HG02759 (cell line): ENCODE measurements around the gene MAD1L1.

Source experiments
- ATAC-seq: cut with Tn5 transposase; IDR thresholded peaks from one replicate; pipeline ENCODE4 v1.9.1; 2021; ENCODE audit warnings: mild to moderate bottlenecking, moderate library complexity; ENCODE audit not compliant: unreplicated experiment

Gene MAD1L1

GRCh38 chr7:2142386-2142785, 90.4 kb downstream of the MAD1L1 start:
- no peak for ATAC-seq

- ATAC-seq, result no peak
These were observed 91.1 kb downstream of the MAD1L1 start for GRCh38 chr7:2141651-2142050.

DNA sequence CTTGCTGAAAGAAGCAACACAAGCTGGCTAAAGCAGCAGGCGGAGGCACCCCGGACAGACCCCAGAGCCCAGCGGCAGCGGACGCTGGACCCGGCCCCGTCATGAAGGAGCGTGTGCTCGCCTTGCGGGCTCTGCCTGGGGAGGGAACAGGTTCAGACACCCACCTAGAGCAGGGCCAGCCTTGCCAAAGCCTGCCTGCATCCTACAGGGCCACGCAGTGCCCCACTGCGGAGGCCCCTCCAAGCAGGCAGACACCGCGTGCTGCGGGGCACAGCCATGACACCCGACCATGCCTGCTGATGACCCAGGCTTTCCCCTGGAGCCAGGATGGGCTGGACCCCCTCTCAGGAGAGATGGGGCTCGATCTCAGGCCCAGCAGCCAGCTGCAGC, 91.7 kb downstream of the MAD1L1 start:
- no peak for ATAC-seq

DNA sequence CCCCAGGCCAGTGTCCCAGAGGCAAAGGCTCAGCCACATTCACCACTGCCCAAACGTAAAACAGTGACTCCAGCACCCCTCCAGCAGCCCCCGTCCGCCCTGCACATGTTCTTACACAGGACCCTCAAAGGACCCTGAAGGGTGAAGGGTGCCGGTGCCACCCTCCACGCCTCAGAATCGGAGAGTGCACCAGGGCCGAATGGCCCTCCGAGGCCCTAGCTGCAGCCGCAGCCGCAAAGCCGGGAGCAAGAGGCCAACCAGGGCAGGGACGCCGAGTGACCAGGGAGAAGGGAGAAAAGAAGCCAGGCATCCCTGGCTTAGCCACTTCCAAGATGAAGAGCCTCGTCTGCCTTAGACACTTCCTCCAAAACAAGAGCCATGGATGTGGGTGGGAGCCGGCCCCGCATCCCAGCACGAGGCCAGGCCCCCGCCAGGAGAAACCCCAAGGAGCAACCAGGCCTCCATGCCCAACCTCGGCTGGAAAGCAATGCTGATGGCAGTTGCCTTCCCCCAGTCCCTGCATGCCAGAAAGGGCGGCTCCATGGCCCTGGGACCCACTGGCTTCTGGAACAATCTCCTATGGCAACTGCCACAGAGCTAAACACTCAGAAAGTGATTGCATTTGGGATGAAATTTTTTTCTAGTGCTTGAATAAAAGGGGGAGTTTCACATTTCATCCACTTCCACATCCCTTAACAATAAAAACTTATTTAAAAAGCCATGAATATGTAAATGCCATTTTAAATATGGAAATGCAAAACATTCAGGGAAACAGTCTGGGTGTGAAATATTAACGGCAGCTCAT, 92.3 kb downstream of the MAD1L1 start:
- no peak for ATAC-seq

DNA sequence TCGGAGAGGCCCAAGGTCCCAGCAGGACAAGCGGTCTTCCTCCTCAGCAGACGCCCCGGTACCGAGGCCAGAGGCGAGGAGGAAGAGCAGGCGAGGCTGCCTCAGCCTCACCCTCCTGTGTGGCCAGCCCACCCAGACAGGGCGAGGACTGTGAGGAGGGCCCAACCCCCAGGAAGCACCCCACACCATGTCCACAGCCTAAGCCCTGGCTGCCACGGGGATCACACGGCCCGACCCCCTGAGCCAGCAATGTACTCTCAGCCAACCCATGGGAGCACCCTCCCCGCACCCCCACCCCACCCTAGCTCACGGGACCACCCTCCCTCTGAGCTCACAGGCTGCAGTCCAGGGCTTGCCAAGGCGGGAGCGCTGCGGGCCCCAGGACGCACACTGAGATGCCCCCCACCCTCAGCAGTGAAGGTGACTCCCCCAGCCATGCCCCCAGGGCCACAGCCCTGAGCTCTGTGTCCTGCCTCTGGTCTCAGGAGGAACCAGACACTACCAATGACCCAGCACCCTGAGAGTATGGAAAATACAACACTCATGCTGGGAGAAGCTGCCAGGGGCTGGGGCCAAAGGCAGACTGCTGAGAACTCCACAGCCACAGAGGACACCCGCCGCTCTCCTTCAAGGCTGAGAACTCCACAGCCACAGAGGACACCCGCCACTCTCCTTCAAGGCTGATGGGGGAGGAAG, 93.6 kb downstream of the MAD1L1 start:
- ATAC-seq, result no peak

DNA sequence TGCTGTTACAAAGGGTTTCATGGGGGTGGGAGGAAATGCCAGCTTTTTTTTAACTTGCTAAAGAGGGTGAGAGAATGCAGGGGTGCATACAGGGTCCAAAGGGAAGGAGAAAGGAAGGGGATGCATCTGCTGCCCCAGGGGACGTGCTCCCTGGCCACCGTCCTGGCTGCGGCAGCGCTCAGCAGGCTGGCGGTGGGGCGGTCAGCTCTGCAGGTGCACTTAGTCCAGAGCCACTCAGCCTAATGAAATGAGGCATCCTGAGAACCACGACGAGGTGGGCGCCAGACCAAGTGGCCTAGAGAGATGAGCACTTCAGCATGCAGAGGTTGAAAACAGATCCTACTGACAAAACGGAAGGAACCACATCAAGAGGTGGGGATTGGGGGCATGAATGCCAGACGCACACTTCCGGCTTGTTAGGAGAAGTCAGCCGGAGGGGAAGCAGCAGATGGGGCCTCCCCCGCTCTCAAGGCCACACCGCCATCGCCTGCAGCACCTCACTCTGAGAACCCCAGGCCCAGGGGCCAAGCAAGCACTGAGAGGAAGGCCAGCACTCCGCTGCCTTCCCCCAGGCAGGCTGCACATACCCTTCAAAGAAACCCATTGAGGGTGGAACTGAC, 94.5 kb downstream of the MAD1L1 start:
- no peak for ATAC-seq

DNA sequence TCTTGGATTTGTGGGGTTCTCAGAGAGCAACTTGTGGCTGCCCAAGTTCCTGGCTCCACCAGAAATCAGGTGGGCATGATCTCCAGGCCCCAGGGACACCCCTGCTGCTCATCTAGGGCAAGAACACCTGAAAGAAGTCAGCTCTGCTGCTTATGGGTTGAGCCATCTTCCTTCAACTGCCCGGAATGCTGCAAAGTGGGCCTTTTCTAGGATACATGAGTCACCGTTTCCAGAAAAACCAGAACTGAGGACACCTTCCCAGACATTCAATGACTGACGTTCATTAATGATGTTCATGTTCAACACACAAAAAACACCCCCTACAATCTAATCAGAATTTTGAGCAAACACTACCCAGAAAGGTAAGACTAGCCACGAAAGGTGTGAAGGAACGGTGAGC, 98.0 kb downstream of the MAD1L1 start:
- ATAC-seq, result no peak

- ATAC-seq, result no peak
These were observed 100.5 kb downstream of the MAD1L1 start for GRCh38 chr7:2132243-2132642.

DNA sequence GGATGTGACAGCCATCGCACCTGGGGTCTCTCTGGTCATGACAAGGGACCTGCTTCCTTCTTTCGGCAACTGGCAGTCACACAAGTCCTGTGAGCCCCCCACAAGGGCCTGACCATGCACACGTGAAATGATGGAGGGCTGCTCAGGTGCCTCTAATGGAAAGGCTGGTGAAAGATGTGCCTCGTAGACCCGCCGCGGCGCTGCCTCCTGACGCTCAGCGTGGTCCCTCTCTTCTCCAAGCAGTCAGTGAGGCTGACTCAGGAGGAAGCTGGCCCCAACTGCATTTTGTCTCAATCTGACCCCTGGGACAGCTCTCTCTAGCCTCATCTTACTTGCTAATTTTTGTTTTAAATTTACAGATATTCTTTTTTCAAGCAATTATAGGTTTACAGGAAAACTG, 100.9 kb downstream of the MAD1L1 start:
- no peak for ATAC-seq

DNA sequence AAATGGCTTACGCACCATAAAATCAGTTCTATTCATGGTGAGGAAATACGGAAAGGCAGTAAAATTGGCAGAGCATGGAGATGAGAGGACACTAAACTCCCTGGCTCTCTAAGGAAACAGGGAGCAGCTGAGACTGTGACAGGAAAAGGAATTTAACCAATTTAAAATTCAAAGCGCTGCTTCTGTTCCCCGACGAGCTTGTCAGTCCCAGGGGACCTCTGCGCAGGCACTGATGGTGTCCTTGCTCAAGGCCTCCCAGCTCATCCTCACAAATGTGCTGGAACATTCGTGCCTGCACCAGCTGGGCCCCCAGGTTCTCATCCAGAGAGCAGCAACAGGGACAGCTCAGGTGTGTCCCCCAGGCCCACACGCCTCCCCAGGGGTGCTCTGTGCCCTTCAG, 101.4 kb downstream of the MAD1L1 start:
- no peak for ATAC-seq

DNA sequence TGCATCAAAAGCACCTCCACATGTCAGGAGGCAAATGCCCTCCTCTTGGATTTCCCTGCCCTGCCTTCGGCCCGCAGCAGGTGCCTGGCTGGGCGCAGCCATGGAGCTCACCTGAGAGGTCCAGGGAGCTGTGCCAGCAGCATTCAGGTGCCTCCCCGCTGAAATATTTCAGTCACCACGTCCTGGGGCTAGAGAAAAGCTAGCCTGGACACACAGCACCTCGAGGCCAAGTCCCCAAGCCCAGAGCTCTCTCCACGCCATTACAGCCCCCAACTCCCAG, 102.7 kb downstream of the MAD1L1 start:
- ATAC-seq, result no peak

DNA sequence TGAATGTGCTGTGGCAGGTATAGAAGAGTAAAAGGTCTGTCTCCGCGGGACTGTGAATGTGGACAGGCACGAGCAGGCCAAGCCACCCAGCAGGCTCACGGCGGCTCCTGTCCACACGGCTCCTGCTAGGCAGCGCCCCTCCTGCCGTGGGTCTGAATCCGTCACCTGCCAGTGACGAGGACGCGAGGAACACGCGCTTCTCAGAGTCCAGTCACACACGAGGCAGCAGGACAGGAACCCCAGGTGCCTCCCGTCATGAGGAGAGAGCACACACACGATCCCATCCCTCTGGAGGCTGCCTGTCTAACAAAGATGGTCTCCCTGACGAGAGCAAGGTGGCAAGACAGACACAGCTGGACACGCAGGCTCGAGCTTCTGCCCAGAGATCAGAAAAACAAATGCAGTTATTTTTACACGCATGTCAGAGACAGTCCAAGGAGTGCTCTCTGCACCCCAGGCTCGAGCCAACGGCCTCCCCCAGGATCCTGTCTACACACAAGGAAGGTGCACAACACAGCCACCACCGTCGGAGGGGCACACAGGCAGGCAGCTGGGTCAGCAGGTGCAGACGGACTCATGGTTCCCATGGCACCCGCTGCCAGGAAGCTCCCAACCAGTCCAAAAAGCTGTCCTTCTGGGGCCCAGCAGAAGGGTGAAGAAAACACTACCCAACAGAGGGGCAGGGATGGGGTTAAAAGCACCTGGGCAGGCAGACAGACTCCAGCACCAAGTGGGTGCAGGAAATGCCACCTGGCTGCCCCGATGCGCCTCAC, 103.2 kb downstream of the MAD1L1 start:
- ATAC-seq, result no peak

GRCh38 chr7:2128601-2129322, 104.0 kb downstream of the MAD1L1 start:
- no peak for ATAC-seq

- no peak for ATAC-seq
These were observed 106.1 kb downstream of the MAD1L1 start for GRCh38 chr7:2126621-2127020.

- no peak for ATAC-seq
These were observed 106.8 kb downstream of the MAD1L1 start for GRCh38 chr7:2125931-2126330.

DNA sequence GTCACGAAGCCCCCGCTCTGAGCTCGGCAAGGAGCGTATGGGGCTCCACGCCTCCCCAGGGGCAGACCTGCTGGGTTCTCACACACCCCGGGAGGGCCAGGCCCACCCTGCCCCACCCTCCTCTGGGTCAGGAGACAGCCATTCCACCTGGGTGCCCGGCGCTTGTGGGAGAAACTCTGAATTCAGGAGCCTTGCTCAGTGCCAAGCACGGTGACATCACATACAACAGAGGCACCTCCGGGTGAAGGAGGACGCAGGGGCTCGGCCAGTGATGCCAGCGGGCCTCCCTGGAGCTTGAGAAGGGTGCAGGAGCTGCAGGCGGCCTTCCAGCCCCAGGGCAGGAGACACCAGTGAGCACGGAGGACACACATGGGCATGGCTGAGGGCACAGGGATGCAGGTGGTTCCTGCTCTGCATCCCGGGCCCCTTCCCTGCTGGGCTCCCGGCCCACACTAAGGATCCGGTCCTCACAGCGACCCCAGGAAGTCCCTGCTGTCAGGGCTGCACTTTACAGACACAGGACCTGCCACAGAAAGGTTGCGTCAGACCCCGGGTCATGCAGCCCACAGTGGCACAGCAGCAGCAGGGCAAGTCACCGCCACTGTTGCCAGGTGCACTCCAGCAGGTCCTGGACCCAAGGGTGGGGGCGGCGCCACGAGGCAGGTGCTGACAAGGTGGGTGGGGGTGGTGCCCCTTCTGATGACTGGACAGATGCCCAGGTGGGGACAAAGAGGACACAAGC, 108.0 kb downstream of the MAD1L1 start:
- ATAC-seq, result no peak

GRCh38 chr7:2123916-2124315, 108.8 kb downstream of the MAD1L1 start:
- no peak for ATAC-seq

DNA sequence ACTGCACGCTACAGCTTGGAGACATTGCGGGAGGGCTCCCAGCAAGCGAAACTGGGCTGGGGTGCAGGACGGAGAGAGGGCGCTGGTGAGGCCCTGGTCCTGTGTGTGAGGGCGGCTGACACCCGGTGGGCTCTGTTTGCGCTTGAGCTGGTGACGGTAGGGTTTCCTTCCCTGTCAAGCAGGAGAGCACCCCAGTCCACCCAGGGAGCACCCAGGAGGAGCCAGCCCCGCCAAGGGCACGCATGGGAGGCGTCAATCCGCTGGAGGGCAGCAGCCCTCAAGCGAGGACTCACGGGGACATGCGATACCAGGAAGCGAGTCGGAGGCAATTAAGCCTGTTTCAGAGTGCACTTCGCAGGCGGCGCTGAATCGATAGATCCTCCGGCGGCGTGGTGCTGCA, 109.4 kb downstream of the MAD1L1 start:
- ATAC-seq, result no peak

DNA sequence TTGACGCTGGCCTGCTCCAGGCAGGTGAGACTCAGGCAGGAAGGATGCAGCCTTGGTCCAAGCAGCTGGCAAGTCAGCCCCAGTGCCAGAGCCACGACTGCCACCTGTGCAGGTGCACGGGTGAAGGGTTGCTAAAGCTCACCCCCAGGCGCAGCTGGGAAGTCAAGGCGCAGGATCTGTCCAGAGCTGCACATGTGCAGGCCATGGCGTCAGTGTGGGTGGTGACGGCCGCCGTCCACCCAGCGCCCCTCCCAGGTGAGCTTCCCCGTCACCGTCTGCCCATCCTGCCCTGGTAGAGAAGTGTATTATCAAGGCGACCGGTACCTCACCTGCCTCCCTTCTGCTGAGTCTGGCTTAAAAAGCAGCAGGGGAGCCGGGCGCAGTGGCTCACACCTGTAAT, 110.1 kb downstream of the MAD1L1 start:
- no peak for ATAC-seq
